Hepatic stellate cell (primary cell): ENCODE measurements around the gene ZNF346.

Experiments
- DNase-seq: peaks from one replicate; pipeline ENCODE4 v3.0.0; 2011; ENCODE audit warnings: low spot score

Gene ZNF346

DNA sequence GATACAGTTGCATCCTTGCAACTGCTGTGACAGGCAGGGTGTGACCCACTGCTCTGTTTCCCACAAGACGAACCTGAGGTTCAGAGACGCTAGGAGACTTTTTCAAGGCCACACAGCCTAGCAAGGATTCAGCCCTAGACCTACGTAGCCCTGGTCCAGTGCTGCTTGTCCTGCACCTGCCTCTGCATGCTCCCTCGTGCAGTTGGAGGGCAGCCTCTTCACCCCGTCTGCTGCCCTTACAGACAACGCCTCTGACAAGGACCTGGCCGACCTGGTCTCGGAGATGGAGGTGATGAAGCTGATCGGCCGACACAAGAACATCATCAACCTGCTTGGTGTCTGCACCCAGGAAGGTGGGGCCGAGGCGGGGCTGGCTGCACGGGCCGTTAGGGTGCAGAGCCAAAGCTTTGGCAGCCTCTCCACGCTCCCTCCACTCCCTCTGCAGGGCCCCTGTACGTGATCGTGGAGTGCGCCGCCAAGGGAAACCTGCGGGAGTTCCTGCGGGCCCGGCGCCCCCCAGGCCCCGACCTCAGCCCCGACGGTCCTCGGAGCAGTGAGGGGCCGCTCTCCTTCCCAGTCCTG lies 72.7 kb downstream of the ZNF346 start:
- no peak for DNase-seq

DNA sequence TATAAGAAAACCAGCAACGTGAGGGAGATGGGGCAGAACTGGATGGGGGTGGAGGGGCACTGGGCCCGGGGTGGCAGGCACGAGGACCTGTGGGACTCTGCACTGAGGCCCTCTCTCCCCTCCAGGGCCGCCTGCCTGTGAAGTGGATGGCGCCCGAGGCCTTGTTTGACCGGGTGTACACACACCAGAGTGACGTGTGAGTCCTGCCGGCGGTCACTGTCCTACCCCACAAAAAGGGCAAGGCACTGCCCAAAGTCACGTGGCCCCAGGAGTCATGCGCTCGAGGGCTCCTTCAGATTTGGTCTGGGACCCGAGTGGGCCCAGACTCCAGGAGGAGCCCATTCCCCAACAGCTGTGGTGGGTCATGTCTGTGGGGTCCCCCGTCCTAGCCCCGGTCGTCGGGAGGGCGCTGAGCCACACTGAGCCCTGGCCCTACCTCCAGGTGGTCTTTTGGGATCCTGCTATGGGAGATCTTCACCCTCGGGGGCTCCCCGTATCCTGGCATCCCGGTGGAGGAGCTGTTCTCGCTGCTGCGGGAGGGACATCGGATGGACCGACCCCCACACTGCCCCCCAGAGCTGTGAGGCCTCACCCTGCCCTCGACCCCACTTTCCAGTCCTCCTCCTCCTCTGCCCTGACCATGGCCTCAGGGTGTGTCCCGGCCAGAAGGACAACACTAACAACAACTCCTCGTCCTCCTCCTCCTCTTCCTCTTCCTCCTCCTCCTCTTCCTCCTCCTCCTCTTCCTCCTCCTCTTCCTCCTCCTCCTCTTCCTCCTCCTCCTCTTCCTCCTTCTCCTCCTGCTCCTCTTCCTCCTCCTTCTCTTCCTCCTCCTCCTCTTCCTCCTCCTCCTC lies 73.9 kb downstream of the ZNF346 start:
- DNase-seq = no peak

DNA sequence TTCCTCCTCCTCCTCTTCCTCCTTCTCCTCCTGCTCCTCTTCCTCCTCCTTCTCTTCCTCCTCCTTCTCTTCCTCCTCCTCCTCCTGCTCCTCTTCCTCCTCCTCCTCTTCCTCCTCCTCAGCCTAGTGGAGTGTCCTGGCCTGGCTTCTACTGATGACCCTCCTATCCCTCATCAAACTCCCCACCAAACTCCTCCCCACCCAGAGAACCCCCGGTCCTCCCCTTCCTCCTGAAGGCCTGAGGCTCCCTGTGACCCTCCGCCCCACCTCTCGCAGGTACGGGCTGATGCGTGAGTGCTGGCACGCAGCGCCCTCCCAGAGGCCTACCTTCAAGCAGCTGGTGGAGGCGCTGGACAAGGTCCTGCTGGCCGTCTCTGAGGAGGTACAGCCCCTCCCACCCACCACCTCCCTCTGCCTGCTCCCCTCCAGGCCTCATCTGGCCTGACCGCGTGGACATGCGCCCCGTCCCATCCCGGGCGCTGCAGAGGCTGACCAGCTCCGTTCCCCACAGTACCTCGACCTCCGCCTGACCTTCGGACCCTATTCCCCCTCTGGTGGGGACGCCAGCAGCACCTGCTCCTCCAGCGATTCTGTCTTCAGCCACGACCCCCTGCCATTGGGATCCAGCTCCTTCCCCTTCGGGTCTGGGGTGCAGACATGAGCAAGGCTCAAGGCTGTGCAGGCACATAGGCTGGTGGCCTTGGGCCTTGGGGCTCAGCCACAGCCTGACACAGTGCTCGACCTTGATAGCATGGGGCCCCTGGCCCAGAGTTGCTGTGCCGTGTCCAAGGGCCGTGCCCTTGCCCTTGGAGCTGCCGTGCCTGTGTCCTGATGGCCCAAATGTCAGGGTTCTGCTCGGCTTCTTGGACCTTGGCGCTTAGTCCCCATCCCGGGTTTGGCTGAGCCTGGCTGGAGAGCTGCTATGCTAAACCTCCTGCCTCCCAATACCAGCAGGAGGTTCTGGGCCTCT lies 74.8 kb downstream of the ZNF346 start:
- no peak for DNase-seq

DNA sequence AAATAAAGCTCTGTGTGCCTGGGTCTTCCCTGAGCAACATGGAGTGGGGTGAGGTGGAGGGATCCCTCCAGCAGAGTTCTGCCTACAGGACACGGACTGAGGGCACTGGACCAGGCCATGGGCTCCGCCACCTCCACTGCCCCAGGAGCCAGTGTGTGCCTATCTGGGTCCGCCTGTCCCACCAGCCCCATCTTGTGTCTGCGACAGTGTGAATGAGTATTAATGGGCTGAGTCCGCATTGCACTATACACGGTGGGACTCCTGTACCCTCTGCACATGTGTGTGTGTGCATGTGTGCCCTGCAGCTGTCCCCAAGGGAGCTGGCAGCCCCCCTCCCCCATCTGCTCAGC lies 75.6 kb downstream of the ZNF346 start:
- no peak for DNase-seq

DNA sequence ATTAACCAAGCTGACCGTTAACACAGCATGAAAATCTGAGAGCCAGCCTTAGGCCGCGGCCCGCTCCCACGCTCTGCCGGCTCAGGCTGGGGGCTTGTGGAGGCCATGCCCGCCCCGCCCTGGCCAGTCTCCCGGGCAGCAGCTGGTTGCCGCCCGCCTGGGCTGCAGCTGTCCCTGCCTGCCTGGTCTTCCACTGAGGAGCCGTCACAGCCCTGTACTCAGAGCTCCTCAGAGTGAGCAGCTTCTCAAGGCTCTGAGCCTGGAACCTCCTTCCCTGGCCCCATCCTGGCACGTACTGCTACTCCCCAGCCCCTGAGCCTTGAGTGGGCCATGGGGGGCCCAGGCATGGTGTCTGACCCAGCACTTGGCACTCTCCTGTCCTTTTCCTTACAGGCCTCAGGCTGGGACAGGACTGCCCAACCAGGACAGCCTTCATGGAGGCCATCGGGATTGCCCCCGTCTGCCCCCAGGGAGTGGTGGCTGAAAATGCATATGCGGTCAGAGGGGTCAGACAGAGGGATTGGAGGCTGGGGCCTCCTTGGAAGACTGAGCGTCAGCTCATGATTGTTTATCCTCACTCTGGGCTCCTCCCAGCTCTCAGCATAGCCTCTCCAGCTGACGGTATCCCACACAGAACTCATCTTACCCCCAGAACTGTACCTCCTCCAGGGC lies 76.1 kb downstream of the ZNF346 start:
- DNase-seq = peak; percentile 50

DNA sequence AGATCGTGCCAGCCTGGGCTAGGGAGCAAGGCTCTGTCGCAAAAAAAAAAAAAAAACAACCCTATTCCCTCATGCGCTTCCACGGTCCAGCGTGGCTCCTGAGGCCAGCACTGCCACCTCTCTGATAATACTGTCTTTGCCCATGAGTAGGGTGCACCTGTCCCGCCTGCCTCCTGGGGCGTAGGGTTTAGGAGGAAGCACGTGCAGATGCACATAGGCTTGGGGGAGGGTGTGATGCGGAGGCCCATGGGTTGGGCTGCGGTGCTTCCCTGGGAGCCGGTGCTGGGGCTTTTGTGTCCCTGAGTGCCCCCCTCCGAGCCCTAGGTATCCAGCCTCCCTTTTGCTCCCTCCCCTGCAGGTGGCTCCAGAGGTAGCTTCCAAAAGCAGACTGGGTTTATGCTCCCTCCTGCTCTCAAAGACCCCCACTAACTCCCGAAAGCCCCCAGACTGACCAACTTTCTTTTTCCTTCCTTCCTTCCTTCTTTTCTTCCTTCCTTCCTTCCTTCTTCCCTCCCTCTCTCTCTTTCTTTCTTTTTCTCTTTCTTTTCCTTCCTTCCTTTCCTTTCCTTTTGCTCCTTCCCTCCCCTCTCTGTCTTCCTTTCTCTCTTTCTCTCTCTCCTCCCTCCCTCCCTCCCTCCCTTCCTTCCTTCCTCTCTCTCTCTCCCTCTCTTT lies 77.1 kb downstream of the ZNF346 start:
- DNase-seq = no peak

DNA sequence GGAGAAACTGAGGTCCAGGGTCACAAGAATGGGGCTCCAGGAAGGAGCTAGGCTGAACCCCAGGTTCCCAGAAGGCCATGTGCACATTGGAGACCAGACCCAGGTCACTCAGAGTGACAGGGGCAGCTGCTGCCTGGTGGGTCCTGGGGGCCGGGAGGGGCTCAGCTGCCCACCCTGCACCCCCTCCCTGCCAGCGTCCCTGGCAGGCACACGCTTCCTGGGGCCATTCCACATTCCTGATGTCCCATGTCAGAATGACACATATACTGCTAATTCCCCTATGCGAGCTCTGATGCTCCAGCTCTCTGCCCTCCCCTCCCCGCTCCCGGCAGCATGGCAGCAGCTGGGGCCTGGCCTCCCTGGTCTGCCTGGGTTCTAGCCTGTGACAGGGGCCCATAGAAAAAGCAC lies 78.2 kb downstream of the ZNF346 start:
- peak; percentile 73 for DNase-seq

DNA sequence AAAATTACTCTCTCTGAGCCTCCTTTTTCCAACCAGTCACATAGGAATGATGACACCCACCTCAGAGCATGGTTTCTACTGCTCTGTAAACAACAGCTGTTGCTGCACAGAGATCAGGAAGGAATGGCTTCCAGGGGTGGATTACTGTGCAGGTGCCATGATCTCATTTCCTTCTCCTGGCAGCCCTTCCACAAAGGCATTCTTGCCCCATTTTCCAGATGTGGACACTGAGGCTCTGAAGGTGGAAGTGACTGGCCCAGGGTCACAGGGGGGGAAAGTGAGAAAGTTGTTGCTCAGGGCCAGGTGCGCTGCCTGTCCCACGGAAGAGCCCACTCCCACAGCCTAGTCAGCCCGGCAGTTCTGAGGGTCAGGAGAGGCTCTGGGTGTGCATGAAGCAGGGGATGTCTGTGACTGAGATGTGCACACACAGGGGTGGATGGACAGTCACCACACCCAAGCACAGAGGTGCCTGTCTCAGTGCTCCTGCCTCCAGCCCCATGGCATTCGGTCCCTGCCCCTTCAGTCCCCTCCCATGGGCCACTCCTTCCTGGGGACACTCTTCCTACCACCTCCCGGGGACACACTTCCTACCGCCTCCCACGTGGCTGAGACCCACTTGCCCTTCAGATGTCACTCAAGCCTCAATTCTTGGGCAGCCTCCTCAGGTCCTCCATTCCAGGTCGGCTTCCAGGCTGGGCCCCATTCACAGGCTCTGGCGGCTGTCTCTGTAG lies 81.2 kb downstream of the ZNF346 start:
- DNase-seq = no peak

DNA sequence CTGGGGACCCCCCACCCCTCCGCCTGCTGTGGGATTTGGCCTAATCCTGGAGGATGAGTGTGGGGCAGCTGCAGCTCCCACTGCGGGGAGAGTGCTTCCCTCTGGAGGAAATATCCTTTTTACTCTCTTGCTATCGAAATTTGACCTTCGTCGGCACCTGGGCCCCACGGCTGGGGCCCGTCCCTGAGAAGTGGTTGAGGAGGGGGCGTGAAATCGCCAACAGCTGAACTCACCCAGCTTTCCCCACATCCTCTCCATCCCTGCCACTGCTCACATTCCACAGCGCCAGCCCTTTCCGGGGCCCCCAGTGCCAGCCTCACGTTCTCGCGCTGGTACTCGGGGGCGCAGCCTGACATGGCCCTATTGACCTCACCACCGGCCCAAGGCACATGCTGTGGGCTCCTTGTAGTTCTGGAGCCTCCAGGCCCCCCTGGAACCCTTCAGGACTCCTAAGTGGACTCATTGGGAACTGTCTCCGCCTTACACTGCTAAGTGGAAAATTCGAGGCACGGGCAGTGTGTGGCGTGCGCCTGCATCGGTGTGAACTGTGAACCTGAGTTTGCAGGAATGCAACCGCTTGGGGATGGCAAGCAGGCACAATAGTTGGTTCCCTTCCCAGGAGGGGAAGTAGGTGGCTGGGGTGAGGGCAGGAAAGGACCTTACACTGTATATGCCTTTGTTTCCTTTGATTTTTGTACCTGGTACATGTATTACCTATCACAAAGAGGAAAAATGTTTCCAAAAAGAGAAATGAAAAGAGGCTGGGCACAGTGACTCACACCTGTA lies 83.4 kb downstream of the ZNF346 start:
- DNase-seq = no peak

DNA sequence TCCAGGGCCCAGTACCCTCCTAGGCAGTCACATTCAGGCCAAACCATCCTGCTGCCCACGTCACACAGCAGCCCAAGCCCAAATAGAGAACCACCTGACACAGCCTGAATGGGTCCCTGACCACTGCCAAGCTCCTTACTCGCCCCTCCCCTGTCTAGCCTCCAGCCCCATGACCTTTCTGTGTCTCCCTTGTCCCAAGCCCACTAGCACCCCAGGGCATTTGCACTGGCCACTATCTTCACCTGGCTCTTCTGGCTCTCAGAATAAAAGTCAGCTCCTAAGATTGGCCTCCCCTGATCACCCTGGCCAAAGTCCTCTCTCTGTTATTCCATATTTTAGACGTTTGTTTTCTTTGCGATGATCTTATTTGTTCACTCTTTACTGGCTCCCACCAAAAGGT lies 84.7 kb downstream of the ZNF346 start:
- no peak for DNase-seq

DNA sequence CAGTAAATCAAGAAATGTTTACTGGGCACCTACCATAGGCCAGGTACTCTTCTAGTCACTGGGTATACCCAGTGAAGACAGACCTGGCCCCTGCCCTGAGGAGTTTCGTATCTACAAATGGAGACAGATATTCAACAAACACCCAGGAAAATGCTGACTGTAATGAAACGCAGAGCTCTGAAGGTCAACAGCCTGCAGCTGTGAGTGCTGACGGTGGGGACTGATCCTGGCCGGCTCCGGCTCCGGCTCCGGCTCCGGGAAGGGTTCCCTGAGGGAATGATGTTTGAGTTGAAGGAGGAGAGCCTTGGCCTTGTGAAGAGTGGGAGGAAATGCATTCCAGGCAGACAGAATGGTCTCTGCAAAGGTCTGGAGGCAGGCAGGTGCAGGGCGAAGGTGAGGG lies 87.3 kb downstream of the ZNF346 start:
- no peak for DNase-seq

DNA sequence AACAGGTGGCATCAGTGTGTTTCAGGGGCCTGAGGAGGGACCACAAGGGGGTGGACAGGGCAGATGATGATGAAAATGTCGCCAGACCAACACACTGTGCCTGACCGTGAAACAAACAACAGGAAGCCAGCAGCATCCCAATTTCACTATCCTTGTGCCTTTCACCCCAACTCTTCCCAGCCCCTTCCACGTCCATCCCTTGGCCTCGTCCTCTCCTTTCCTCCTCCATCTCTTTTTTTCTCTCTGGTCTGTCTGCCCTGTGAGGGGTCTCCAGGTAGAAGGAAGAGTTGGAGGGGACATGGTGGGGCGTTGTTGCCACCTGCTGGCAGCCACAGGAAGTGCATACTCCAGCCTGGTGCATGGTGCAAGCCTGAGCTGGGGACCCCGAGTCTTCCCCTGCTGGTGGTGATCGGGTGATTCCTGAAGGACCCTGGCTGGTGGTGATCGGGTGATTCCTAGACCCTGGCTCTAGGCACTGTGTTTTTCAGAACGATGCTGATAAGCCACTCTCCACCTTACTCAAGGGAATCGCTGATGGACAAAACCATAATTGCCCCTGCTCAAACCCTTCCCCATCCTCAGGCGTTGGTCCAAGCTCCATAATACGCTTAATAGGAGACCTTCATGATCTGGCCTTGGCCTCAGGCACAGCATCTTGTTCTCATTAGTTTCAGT lies 89.4 kb downstream of the ZNF346 start:
- DNase-seq = peak; percentile 69

DNA sequence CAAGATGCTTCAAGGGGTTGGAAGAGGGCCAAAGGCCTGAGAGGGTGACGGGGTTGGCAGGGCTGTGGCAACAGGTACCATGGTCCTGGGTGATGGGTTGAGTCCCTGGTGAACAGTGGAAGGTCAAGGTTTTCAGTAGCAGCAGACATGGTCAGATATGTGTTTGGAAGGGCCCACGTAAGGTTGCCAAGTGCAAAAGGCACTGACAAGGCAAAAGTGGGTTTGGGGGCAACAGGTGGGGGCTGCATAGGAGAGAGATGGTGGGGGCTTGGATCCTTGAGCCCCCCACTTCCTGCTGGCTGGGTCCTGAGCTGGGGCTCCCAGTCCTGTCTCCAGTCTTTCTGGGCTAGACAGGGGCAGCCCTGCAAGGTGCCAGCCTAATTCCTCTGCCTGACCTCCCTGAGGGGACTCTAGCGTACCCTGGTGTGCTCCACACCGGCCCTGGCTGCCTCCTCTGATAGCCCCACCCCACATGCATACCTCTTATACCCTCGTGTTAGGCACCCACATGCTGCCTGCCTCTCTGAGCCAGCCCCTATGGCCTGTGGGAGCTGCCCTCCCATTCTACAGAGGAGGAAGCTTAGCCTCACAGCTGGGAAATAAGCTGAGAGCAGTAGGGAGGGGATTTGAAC lies 90.2 kb downstream of the ZNF346 start:
- no peak for DNase-seq

DNA sequence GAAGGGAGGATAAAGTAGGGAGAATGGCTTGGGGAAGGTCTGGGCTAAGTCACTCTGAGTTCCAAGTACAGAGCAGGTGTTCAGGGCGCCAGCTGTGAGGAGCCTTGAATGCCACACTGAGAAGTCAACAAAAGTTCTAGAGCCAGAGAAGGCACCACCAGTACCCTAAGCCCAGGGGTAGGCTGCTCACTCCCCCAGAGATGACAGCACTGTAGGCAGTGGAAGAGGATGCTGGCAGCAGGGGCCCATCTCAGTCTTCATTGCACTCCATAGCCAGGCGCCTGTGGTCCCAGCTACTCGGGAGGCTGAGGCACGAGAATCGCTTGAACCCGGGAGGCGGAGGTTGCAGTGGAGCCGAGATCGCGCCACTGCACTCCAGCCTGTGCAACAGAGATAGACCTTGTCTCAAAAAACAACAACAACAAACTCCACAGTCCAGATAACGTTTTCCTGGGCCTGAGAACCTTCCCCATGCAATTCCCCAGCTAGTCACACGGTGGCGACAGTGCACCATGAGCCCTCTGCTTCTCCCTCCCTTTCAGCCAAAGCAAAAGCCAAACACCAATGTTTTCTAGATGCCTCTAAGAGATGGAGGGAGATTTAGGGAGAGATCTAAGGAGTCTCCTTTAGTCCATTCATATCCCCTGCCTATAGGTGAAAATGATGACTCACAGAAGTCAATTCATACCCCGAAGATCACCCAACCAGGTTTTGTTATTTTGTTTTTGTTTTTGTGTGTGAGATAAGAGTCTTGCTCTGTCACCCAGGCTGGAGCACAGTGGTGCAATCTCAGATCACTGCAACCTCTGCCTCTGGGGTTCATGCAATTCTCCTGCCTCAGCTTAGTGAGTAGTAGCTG lies 91.3 kb downstream of the ZNF346 start:
- DNase-seq = peak; percentile 92

DNA sequence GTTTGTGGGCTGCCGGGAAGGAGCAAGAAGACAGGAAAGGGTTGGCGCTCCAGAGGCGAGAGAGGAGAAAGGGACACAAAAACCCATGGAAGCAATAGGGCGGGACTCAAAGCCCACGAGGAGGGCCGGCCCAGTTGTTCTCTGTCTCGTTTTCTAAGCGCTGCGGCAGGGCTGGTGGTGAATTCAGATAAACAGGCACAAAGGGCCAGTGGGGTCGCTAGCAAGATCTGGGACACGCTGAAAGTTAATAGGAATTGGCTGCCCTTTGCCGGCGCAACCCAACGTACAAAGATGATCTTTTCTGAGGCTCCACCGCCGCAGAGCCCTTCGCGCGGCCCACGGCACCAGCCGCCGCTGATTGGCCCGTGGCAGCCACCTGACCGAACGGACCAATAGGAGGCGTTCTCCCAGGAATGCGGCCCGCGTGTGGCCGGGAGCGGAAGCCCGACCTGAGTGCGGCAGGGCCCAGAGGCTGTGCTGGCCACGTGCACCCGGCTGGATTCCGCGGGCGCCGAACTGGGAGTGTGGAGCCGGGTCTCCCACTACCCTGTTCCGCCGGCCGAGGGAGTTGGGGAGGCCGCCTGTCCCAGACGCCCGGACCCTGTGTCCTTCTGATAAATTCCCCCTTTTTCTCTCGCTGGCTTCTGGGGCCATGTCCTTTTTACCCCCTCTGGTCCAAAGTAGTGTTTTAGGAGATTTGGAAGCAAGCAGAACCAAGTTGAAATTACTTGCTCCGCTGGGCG lies 94.3 kb downstream of the ZNF346 start:
- DNase-seq = peak; percentile 94

DNA sequence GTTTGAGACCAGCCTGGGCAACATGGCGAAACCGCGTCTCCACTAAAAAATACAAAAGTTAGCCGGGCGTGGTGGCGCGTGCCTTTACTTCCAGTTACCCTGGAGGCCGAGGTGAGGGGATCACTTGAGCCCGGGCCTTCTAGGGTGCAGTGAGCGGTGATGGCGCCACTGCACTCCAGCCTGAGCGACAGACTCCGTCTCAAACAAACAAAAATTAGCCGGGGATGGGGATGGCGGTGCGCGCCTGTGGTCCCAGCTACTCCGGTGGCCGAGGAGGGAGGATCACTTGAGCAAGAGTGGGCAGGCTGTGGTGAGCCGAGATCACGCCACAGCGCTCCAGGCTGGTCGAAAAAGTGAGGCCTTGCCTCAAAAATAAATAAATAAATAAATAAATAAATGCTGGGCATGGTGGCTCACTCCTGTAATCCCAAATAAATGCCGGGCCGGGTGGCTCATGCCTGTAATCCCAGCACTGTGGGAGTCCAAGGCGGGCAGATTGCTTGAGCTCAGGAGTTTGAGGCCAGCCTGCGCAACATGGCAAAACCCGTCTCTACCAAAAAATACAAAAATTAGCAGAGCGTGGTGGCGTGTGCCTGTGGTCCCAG lies 95.0 kb downstream of the ZNF346 start:
- DNase-seq = no peak

DNA sequence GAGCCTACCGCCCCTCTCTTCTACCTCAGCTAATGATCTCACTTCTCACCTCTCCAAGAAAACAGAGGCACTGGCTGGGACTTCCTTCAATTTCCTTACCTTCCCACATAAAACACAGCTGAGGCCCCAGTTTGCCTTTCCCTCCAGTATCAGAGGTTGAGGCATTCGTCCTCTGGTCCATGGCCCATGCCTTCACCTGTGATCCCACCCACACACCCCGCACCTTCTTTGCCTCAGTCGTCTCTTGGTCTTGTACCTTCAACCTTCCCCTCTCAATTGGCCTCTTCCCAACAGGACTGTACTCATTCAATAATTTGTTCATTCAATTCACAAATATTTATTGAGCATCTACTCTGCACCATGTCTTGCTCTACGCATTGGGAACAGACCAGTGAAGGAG lies 100.1 kb downstream of the ZNF346 start:
- DNase-seq = no peak
